ENCODE measurements around the gene S100A1.

DNA sequence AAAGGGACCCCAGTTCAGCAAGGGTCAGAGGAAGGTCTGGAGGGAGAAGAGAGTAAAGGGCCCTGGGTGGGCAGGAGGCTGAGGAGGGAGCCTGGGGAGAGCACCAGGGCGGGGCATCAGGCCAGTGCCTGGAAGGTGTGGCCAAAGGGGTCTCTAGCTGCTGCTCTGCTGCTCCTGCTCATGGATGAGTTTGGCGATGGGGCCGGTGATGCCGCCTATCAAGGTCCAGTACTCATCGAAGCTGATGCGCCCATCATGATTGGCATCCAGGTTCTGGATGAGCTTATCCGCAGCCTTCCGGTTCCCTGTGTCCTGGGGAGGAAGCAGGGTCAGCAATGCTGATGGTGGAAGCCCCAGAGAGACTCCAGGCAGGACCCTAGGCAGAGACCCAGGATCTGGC, 20.9 kb upstream of the S100A1 start:
- TF ChIP-seq POLR2A (IDR thresholded peaks at IDR 0.05; ENCODE audit: low read depth, low read length), result no peak
- no peak for TF ChIP-seq POLR2AphosphoS5 (IDR thresholded peaks at IDR 0.05; ENCODE audit: low read depth, low read length)
- TF ChIP-seq TAF1 (IDR thresholded peaks at IDR 0.05; ENCODE audit: borderline replicate concordance, low read depth, low read length), result no peak
